Spleen (tissue), 11 donors: ENCODE data around the gene DAPK1. TPM values are rescaled to one million over a fixed set of nuclear protein-coding genes. Genes with fewer than 3 reads are reported as not detected.

Experiments used
- DNase-seq: peaks from one replicate; pipeline ENCODE4 v3.0.0-alpha.2; 2020
- H3K27ac ChIP-seq, 8 donors: fragments of 200-600 bp; sonication (generic) in 7 of 8; 1 replicate in 4 of 8; 2 replicates in 4 of 8; pipeline versions ENCODE4 v1.5.0 to v1.8.0; 2016 to 2021; ENCODE audit warnings: inconsistent platforms in 4 of 8, mild to moderate bottlenecking in 4 of 8, moderate library complexity in 1 of 8
- H3K27me3 ChIP-seq, 7 donors: fragments of 200-600 bp; sonication (generic) in 6 of 7; replicated peaks in 1 of 7; 1 replicate in 4 of 7; 2 replicates in 3 of 7; pipeline versions ENCODE4 v1.5.0 to v1.8.0; 2016 to 2021; ENCODE audit warnings: inconsistent platforms in 3 of 7, mild to moderate bottlenecking in 1 of 7
- H3K36me3 ChIP-seq, 6 donors: fragments of 200-600 bp; sonication (generic) in 5 of 6; 1 replicate in 4 of 6; 2 replicates in 2 of 6; pipeline versions ENCODE4 v1.5.0 to v1.8.0; 2016 to 2021; ENCODE audit warnings: inconsistent platforms in 2 of 6
- H3K4me1 ChIP-seq, 6 donors: fragments of 200-600 bp; sonication (generic) in 5 of 6; 1 replicate in 3 of 6; 2 replicates in 3 of 6; pipeline versions ENCODE4 v1.5.0 to v1.8.0; 2016 to 2021; ENCODE audit warnings: inconsistent platforms in 3 of 6
- H3K4me3 ChIP-seq, 8 donors: fragments of 200-600 bp; sonication (generic) in 7 of 8; 1 replicate in 4 of 8; 2 replicates in 4 of 8; pipeline versions ENCODE4 v1.5.0 to v1.8.0; 2016 to 2021; ENCODE audit warnings: inconsistent platforms in 4 of 8, mild to moderate bottlenecking in 4 of 8, moderate library complexity in 2 of 8
- H3K9me3 ChIP-seq, 8 donors: fragments of 200-600 bp; sonication (generic) in 7 of 8; 1 replicate in 4 of 8; 2 replicates in 4 of 8; pipeline versions ENCODE4 v1.5.0 to v1.8.0; 2016 to 2021; ENCODE audit warnings: inconsistent platforms in 4 of 8
- POLR2A ChIP-seq, 3 donors: fragments of 450-650 bp; IDR thresholded peaks; one replicate each; pipeline ENCODE4 v1.5.1; 2017; ENCODE audit warnings: antibody characterized with exemption in 3 of 3, mild to moderate bottlenecking in 1 of 3
- POLR2AphosphoS5 ChIP-seq, 3 donors: sonication (generic); formaldehyde crosslinking; IDR thresholded peaks; one replicate each; pipeline ENCODE4 v1.5.1; 2017; ENCODE audit warnings: antibody characterized with exemption in 3 of 3
- WGBS, 5 donors: extraction: QIAGEN DNeasy Blood & Tissue Kit in 3 of 5; methylation state at CpG; one replicate each; pipeline versions ENCODE4 v1.1.5 to v1.1.7; 2013 to 2018; 5-methylcytosine and 5-hydroxymethylcytosine counted together
- intact Hi-C: fragments of 100-400 bp; cut with DNase I; formaldehyde crosslinking; loops from one replicate; pipeline ENCODE4 v1.15.0; 2023; ENCODE audit warnings: low total_unique reads
- polyA plus RNA-seq, 3 donors: library from polyadenylated mRNA; stranded (reverse); fragments of 200-250 nt; gene quantifications; one replicate each; pipeline ENCODE4 v1.2.1, GENCODE V29; 2013
- total RNA-seq, 7 donors: library from RNA; depleted of rRNA in 3 of 7; stranded (reverse); fragments of >200 nt in 3 of 7; fragmentation: NEBNext Ultra II Directional in 4 of 7; extraction: Animal tissue kit (Norgen Biotek cat#: 25700) in 4 of 7; gene quantifications; one replicate each; pipeline versions ENCODE4 v1.1.0 to v1.2.1, GENCODE V29; 2016 to 2021
- TF ChIP-seq, protein P1 (sequence below), 11 experiments: fragments of 200-600 bp in 7 of 11; fragments of 450-650 bp in 4 of 11; sonication (generic) in 4 of 11; IDR thresholded peaks in 8 of 11; conservative IDR thresholded peaks in 3 of 11; 1 replicate in 7 of 11; 2 replicates in 4 of 11; pipeline versions ENCODE4 v1.4.0 to v1.8.0; 2016 to 2021; ENCODE audit warnings: antibody characterized with exemption in 11 of 11, inconsistent platforms in 4 of 11, mild to moderate bottlenecking in 1 of 11
- donor health status: healthy with polysubstance abuse.
- donor health status: DM: no; HTN: no; CAD: no; lungs with moderate emphysema.
- donor health status: DM: no; HTN: no; CAD: no.
- donor health status: Bipolar disorder and iron deficiency.
- donor health status: healthy.
- donor health status: DM: no; HTN: no; CAD: no.
- donor health status: DM: yes; HTN: yes; CAD: no.

DAPK1 gene
- total and polyA plus RNA-seq, 10 donors = 6.4 to 126 (median 102) TPM

- Histone ChIP-seq H3K4me3 (no peak overlapping the region), H3K4me1 (no peaks in the 10 kb centered on the region), H3K36me3 (peaks cover 0 to 50% (median 0%) of the 10 kb centered on the region in 6 donors), H3K27me3 (no peaks in the 10 kb centered on the region), H3K27ac (no peak overlapping the region), H3K9me3 (peaks cover 0 to 16% (median 8%) of the 10 kb centered on the region in 8 donors)
- DNase-seq = no peak
- TF ChIP-seq, protein P1, sequence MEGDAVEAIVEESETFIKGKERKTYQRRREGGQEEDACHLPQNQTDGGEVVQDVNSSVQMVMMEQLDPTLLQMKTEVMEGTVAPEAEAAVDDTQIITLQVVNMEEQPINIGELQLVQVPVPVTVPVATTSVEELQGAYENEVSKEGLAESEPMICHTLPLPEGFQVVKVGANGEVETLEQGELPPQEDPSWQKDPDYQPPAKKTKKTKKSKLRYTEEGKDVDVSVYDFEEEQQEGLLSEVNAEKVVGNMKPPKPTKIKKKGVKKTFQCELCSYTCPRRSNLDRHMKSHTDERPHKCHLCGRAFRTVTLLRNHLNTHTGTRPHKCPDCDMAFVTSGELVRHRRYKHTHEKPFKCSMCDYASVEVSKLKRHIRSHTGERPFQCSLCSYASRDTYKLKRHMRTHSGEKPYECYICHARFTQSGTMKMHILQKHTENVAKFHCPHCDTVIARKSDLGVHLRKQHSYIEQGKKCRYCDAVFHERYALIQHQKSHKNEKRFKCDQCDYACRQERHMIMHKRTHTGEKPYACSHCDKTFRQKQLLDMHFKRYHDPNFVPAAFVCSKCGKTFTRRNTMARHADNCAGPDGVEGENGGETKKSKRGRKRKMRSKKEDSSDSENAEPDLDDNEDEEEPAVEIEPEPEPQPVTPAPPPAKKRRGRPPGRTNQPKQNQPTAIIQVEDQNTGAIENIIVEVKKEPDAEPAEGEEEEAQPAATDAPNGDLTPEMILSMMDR (IDR thresholded peaks at IDR 0.05 in 8 of 11, conservative IDR thresholded peaks at IDR 0.05 in 3 of 11) = no peak
- TF ChIP-seq POLR2AphosphoS5 (IDR thresholded peaks at IDR 0.05) = no peak
- intact Hi-C loops = loop anchor here (5.0 kb wide), 1 partner anchor 327 kb away; no protein-coding TSS in a partner anchor
- WGBS, 5 donors = 90 to 94% (median 92%) methylated on average over 19 of the region's 19 CpGs
Observed at GRCh38 chr9:87664153-87665060, 166.7 kb downstream of the DAPK1 start.

- H3K9me3 ChIP-seq = peaks cover 0 to 16% (median 8%) of the 10 kb centered on the region in 8 donors
- TF ChIP-seq, protein P1 (IDR thresholded peaks at IDR 0.05 in 8 of 11, conservative IDR thresholded peaks at IDR 0.05 in 3 of 11) = no peak
- TF ChIP-seq POLR2AphosphoS5 (IDR thresholded peaks at IDR 0.05) (no peak), POLR2A (IDR thresholded peaks at IDR 0.05) (no peak)
- H3K27me3 ChIP-seq = no peaks in the 10 kb centered on the region
- no peak overlapping the region for H3K27ac ChIP-seq
- H3K4me1 ChIP-seq = no peaks in the 10 kb centered on the region
- intact Hi-C loops = no loop called here
- no peak overlapping the region for H3K4me3 ChIP-seq
- no peak for DNase-seq
- H3K36me3 ChIP-seq = peaks cover 0 to 46% (median 0%) of the 10 kb centered on the region in 6 donors
- 81 to 96% (median 90%) methylated on average over 5 to 6 of the region's 6 CpGs for WGBS, 5 donors
Observed at GRCh38 chr9:87665505-87665904, 167.8 kb downstream of the DAPK1 start.

GRCh38 chr9:87667164-87667738, 169.6 kb downstream of the DAPK1 start:
- WGBS, 5 donors = 78 to 91% (median 90%) methylated on average over 3 of the region's 3 CpGs
- TF ChIP-seq POLR2AphosphoS5 (IDR thresholded peaks at IDR 0.05) (no peak), POLR2A (IDR thresholded peaks at IDR 0.05) (no peak)
- TF ChIP-seq, protein P1 (IDR thresholded peaks at IDR 0.05 in 8 of 11, conservative IDR thresholded peaks at IDR 0.05 in 3 of 11) = peak in 1 of 11 experiments; percentile 19
- Histone ChIP-seq H3K4me1 (no peaks in the 10 kb centered on the region), H3K27me3 (no peaks in the 10 kb centered on the region), H3K27ac (no peak overlapping the region), H3K9me3 (peaks cover 0 to 16% (median 8%) of the 10 kb centered on the region in 8 donors), H3K36me3 (peaks cover 0 to 57% (median 0%) of the 10 kb centered on the region in 6 donors), H3K4me3 (no peak overlapping the region)
- DNase-seq = no peak
- intact Hi-C loops = no loop called here

DNA sequence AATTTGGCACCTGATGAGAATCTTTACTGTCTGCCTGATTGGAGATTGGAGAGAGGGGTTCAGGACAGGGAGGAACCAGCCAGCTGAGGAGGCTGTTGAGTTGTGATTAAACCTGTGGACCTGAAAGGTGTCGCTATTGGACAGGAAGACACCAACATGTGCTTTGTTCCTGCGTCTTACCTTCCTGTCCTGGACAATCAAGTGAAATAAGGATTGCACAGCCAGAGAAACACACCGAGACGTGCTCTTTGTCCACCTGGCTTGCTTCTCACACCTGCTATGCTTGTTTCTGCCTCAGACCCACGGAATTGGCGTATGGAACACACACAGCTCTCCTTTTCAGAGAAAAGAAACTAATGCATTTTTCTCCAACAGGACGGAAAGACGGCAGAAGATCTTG, 170.6 kb downstream of the DAPK1 start:
- intact Hi-C loops = no loop called here
- no peak for DNase-seq
- Histone ChIP-seq H3K36me3 (peaks cover 0 to 60% (median 0%) of the 10 kb centered on the region in 6 donors), H3K9me3 (peaks cover 0 to 16% (median 8%) of the 10 kb centered on the region in 8 donors), H3K27ac (no peak overlapping the region), H3K27me3 (no peaks in the 10 kb centered on the region), H3K4me3 (no peak overlapping the region), H3K4me1 (no peaks in the 10 kb centered on the region)
- TF ChIP-seq POLR2A (IDR thresholded peaks at IDR 0.05) (no peak), POLR2AphosphoS5 (IDR thresholded peaks at IDR 0.05) (no peak)
- TF ChIP-seq, protein P1 (IDR thresholded peaks at IDR 0.05 in 8 of 11, conservative IDR thresholded peaks at IDR 0.05 in 3 of 11) = no peak
- WGBS, 5 donors = 86 to 90% (median 90%) methylated on average over 8 of the region's 8 CpGs
